Stimulated activated naive CD8-positive, alpha-beta T cell treated with anti-CD3 and anti-CD28 coated beads, Interleukin-15, Interleukin-2, amounts not matched to agents 100 ng/mL and 50 ng/mL, for 24 hours (primary cell): Measurements from ENCODE around the gene KRT26.

ENCODE experiments used
- H3K27ac Mint-ChIP-seq: one replicate; pipeline ENCODE4 v1.8.0; 2021; ENCODE audit warnings: mild to moderate bottlenecking, mixed read lengths
- H3K27me3 Mint-ChIP-seq: one replicate; pipeline ENCODE4 v1.8.0; 2021; ENCODE audit warnings: mixed read lengths
- H3K36me3 Mint-ChIP-seq: one replicate; pipeline ENCODE4 v1.8.0; 2021; ENCODE audit warnings: low read depth, mixed read lengths
- H3K4me1 Mint-ChIP-seq: one replicate; pipeline ENCODE4 v1.8.0; 2021; ENCODE audit warnings: low read depth, mixed read lengths
- H3K4me3 Mint-ChIP-seq: one replicate; pipeline ENCODE4 v1.8.0; 2021; ENCODE audit warnings: mild to moderate bottlenecking, mixed read lengths
- H3K9me3 Mint-ChIP-seq: one replicate; pipeline ENCODE4 v1.8.0; 2021; ENCODE audit warnings: mixed read lengths

The KRT26 gene

GRCh38 chr17:40806131-40806530 is 34.1 kb upstream of the KRT26 start:
- H3K9me3 Mint-ChIP-seq = no peaks in the 10 kb centered on the region
- H3K4me1 Mint-ChIP-seq = no peaks in the 10 kb centered on the region
- H3K36me3 Mint-ChIP-seq = no peaks in the 10 kb centered on the region
- peaks cover 57% of the 10 kb centered on the region for H3K27me3 Mint-ChIP-seq
- H3K27ac Mint-ChIP-seq = no peak overlapping the region
- H3K4me3 Mint-ChIP-seq = no peak overlapping the region

- Mint-ChIP-seq H3K27me3 (peaks cover 42% of the 10 kb centered on the region), H3K4me1 (no peaks in the 10 kb centered on the region), H3K9me3 (no peaks in the 10 kb centered on the region), H3K27ac (no peak overlapping the region), H3K36me3 (no peaks in the 10 kb centered on the region), H3K4me3 (no peak overlapping the region)
These were observed 31.6 kb upstream of the KRT26 start for GRCh38 chr17:40803617-40804082.

DNA sequence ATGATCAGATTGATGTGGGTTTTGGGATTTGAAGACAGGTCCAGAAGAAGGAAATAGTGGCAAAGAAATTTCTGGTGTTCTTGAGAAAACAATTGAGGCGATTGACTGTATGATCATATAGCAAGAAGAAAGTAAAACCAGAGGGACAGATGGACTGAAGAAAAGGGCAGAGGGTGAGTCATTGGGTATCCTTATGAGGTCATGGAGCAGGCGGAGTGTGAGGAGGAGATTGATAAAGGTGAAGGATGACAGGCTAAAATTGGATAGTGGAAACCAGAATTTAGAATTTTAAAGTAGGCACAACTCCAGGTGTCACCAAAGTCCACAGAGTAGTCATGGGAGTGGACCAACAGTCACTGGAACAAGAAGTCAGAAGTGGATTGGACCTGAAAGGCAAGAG is 29.2 kb upstream of the KRT26 start:
- no peak overlapping the region for H3K27ac Mint-ChIP-seq
- H3K4me1 Mint-ChIP-seq = no peaks in the 10 kb centered on the region
- peaks cover 33% of the 10 kb centered on the region for H3K27me3 Mint-ChIP-seq
- H3K36me3 Mint-ChIP-seq = no peaks in the 10 kb centered on the region
- no peak overlapping the region for H3K4me3 Mint-ChIP-seq
- no peaks in the 10 kb centered on the region for H3K9me3 Mint-ChIP-seq

- Mint-ChIP-seq H3K36me3 (no peaks in the 10 kb centered on the region), H3K4me3 (no peak overlapping the region), H3K27ac (no peak overlapping the region), H3K9me3 (no peaks in the 10 kb centered on the region), H3K4me1 (no peaks in the 10 kb centered on the region), H3K27me3 (peaks cover 37% of the 10 kb centered on the region)
These were observed 28.4 kb upstream of the KRT26 start for GRCh38 chr17:40800381-40800780.

GRCh38 chr17:40799859-40800258 is 27.9 kb upstream of the KRT26 start, which contains the start of gene KRT28:
Gene KRT28 (minus strand): TSS chr17:40799959. CDS start chr17:40799893, 66 bp downstream.
- H3K4me3 Mint-ChIP-seq = no peak within 1 kb of the TSS
- H3K36me3 Mint-ChIP-seq = no peaks in the 10 kb centered on the region
- H3K27me3 Mint-ChIP-seq = peaks cover 32% of the 10 kb centered on the region
- H3K9me3 Mint-ChIP-seq = no peaks in the 10 kb centered on the region
- no peaks in the 10 kb centered on the region for H3K4me1 Mint-ChIP-seq
- H3K27ac Mint-ChIP-seq = no peak within 1 kb of the TSS

- H3K27me3 Mint-ChIP-seq = peaks cover 37% of the 10 kb centered on the region
- no peaks in the 10 kb centered on the region for H3K4me1 Mint-ChIP-seq
- no peak overlapping the region for H3K27ac Mint-ChIP-seq
- no peaks in the 10 kb centered on the region for H3K36me3 Mint-ChIP-seq
- no peak overlapping the region for H3K4me3 Mint-ChIP-seq
- H3K9me3 Mint-ChIP-seq = no peaks in the 10 kb centered on the region
These were observed 24.8 kb upstream of the KRT26 start for GRCh38 chr17:40796846-40797245.

- H3K4me1 Mint-ChIP-seq = no peaks in the 10 kb centered on the region
- peaks cover 37% of the 10 kb centered on the region for H3K27me3 Mint-ChIP-seq
- H3K27ac Mint-ChIP-seq = no peak overlapping the region
- H3K9me3 Mint-ChIP-seq = no peaks in the 10 kb centered on the region
- no peak overlapping the region for H3K4me3 Mint-ChIP-seq
- H3K36me3 Mint-ChIP-seq = no peaks in the 10 kb centered on the region
These were observed 23.1 kb upstream of the KRT26 start for GRCh38 chr17:40795019-40795667.

GRCh38 chr17:40794466-40794865 is 22.5 kb upstream of the KRT26 start:
- Mint-ChIP-seq H3K4me3 (no peak overlapping the region), H3K27me3 (peaks cover 35% of the 10 kb centered on the region), H3K4me1 (no peaks in the 10 kb centered on the region), H3K36me3 (no peaks in the 10 kb centered on the region), H3K9me3 (no peaks in the 10 kb centered on the region), H3K27ac (no peak overlapping the region)

- Mint-ChIP-seq H3K36me3 (no peaks in the 10 kb centered on the region), H3K27ac (no peak overlapping the region), H3K4me3 (no peak overlapping the region), H3K9me3 (no peaks in the 10 kb centered on the region), H3K4me1 (no peaks in the 10 kb centered on the region), H3K27me3 (peaks cover 31% of the 10 kb centered on the region)
These were observed 21.8 kb upstream of the KRT26 start for GRCh38 chr17:40793832-40794231.

DNA sequence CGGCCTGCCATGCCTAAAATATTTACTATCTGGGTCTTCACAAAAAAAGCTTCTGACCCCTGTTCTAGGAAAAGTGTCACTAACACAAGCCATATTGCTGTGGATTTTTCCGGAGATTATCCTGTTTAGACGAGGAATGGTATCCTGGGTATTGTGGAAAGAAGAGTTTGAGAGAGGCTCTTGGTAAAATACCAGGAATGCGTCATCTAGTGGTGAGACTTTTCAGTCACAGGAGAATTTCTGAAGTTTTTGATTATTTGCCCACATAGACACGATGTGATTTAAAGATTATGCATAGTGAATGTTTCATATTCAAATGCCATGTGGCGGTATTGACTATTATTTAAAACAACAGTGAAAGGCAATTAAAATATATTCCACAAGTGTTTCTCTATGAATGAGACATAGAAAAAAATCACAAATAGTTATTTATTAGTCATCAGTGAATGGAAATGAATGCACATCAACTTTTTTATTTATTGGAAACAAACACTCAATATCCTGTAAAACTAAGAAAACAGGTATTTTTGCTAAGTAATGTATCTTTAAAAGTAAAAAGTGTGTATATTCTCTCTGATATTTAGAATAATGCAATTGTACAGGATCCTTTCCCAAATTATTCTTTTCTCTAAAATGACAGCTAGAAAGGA is 19.9 kb upstream of the KRT26 start:
- Mint-ChIP-seq H3K27me3 (peaks cover 25% of the 10 kb centered on the region), H3K9me3 (no peaks in the 10 kb centered on the region), H3K4me1 (no peaks in the 10 kb centered on the region), H3K27ac (no peak overlapping the region), H3K4me3 (no peak overlapping the region), H3K36me3 (no peaks in the 10 kb centered on the region)

- Mint-ChIP-seq H3K4me3 (no peak overlapping the region), H3K27me3 (peaks cover 19% of the 10 kb centered on the region), H3K9me3 (no peaks in the 10 kb centered on the region), H3K36me3 (no peaks in the 10 kb centered on the region), H3K4me1 (no peaks in the 10 kb centered on the region), H3K27ac (no peak overlapping the region)
These were observed 19.1 kb upstream of the KRT26 start for GRCh38 chr17:40791111-40791510.

- Mint-ChIP-seq H3K27ac (no peak within 1 kb of the TSS), H3K9me3 (no peaks in the 10 kb centered on the region), H3K36me3 (no peaks in the 10 kb centered on the region), H3K4me1 (no peaks in the 10 kb centered on the region), H3K27me3 (peaks cover 58% of the 10 kb centered on the region), H3K4me3 (no peak within 1 kb of the TSS)
These were observed 10.4 kb upstream of the KRT26 start, which contains the start of gene KRT27 for GRCh38 chr17:40782450-40782849. Gene KRT27 (minus strand): TSS chr17:40782550. CDS start chr17:40782493, 57 bp downstream.

GRCh38 chr17:40779181-40779909 is 7.3 kb upstream of the KRT26 start:
- no peaks in the 10 kb centered on the region for H3K4me1 Mint-ChIP-seq

GRCh38 chr17:40778461-40778860 is 6.5 kb upstream of the KRT26 start:
- Mint-ChIP-seq H3K27me3 (peaks cover 78% of the 10 kb centered on the region), H3K9me3 (no peaks in the 10 kb centered on the region), H3K27ac (no peak overlapping the region), H3K4me3 (no peak overlapping the region), H3K4me1 (no peaks in the 10 kb centered on the region), H3K36me3 (no peaks in the 10 kb centered on the region)

More at GRCh38 chr17:40779181-40779909, 7.3 kb upstream of the KRT26 start:
- Mint-ChIP-seq H3K4me3 (peak overlapping the region; percentile 31), H3K27ac (no peak overlapping the region), H3K9me3 (no peaks in the 10 kb centered on the region), H3K36me3 (no peaks in the 10 kb centered on the region), H3K27me3 (peaks cover 78% of the 10 kb centered on the region)

GRCh38 chr17:40777971-40778370 is 6.0 kb upstream of the KRT26 start:
- Mint-ChIP-seq H3K27ac (no peak overlapping the region), H3K36me3 (no peaks in the 10 kb centered on the region), H3K9me3 (no peaks in the 10 kb centered on the region), H3K4me1 (no peaks in the 10 kb centered on the region), H3K4me3 (no peak overlapping the region), H3K27me3 (peaks cover 73% of the 10 kb centered on the region)
